Sigmoid colon (tissue), 4 donors: ENCODE measurements around the gene UBASH3B.

ENCODE experiments used
- EP300 ChIP-seq, 4 donors: sonication (generic); formaldehyde crosslinking; IDR thresholded peaks; one replicate each; pipeline ENCODE4 v1.6.1; 2017; ENCODE audit warnings: antibody characterized with exemption in 4 of 4
- POLR2A ChIP-seq, 2 donors: fragments of 450-650 bp; IDR thresholded peaks; one replicate each; pipeline ENCODE4 v1.6.1; 2016; ENCODE audit warnings: antibody characterized with exemption in 2 of 2, mild to moderate bottlenecking in 2 of 2, moderate library complexity in 2 of 2
- POLR2AphosphoS5 ChIP-seq, 4 donors: sonication (generic); formaldehyde crosslinking; IDR thresholded peaks; one replicate each; pipeline ENCODE4 v1.6.1; 2017; ENCODE audit warnings: antibody characterized with exemption in 4 of 4
- TF ChIP-seq, protein P1 (sequence below), 4 experiments: fragments of 450-650 bp in 3 of 4; fragments of 200-600 bp in 1 of 4; IDR thresholded peaks; one replicate each; pipeline ENCODE4 v1.5.1; 2016 to 2019; ENCODE audit warnings: antibody characterized with exemption in 4 of 4, mild to moderate bottlenecking in 3 of 4, moderate library complexity in 2 of 4

DNA sequence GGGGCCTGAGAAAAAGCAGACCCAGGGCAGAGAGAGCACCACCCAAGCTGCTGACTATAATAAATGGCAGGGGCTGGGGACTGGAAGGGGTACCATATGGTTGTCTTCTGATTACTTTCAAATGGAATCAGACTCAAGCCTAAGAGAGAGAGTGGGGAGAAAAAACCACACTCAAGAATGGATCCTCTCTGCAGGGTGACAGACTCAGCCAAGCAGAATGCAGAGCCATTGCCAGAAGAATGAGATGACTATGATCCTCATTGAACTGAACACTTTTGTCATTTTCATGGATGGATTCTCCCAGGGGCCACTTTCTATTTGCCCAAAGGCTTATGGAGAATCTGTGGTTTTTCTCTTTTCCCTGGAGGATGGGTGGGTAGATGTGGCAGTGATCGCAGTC, 8.7 kb downstream of the UBASH3B start:
- TF ChIP-seq POLR2A (IDR thresholded peaks at IDR 0.05) = no peak
- TF ChIP-seq, protein P1, sequence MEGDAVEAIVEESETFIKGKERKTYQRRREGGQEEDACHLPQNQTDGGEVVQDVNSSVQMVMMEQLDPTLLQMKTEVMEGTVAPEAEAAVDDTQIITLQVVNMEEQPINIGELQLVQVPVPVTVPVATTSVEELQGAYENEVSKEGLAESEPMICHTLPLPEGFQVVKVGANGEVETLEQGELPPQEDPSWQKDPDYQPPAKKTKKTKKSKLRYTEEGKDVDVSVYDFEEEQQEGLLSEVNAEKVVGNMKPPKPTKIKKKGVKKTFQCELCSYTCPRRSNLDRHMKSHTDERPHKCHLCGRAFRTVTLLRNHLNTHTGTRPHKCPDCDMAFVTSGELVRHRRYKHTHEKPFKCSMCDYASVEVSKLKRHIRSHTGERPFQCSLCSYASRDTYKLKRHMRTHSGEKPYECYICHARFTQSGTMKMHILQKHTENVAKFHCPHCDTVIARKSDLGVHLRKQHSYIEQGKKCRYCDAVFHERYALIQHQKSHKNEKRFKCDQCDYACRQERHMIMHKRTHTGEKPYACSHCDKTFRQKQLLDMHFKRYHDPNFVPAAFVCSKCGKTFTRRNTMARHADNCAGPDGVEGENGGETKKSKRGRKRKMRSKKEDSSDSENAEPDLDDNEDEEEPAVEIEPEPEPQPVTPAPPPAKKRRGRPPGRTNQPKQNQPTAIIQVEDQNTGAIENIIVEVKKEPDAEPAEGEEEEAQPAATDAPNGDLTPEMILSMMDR (IDR thresholded peaks at IDR 0.05) = no peak
- TF ChIP-seq POLR2AphosphoS5 (IDR thresholded peaks at IDR 0.05) = no peak
- no peak for TF ChIP-seq EP300 (IDR thresholded peaks at IDR 0.05)
